HepG2 (cell line): ENCODE results near the gene CCDC120. TPM values are rescaled to one million over a fixed set of nuclear protein-coding genes. Genes with fewer than 3 reads are reported as not detected.

Experiments used
- ATAC-seq: fragments of 200-7000 bp; cut with Tn5 transposase; 3 replicates; pipeline ENCODE4 v1.9.1; 2020; ENCODE audit warnings: mild to moderate bottlenecking, moderate library complexity
- BruUV-seq: library from RNA; stranded (reverse); fragments of 400-500 nt; replicated peaks from 2 replicates; lab custom pipeline; 2021; lab: Mats Ljungman, UMichigan
- CTCF ChIA-PET: fragments of 300-600 bp; formaldehyde crosslinking; extraction: SDS; loops from one replicate; lab custom pipeline; 2021; ENCODE audit warnings: low total read pairs, inconsistent platforms, low intra/inter-chr PET ratio; lab: Yijun Ruan, JAX
- POLR2A ChIA-PET: fragments of 350-600 bp; sonication (Branson Sonifier 250); formaldehyde crosslinking; loops from one replicate; lab custom pipeline; 2020; ENCODE audit warnings: antibody characterized with exemption, inconsistent platforms; lab: Yijun Ruan, JAX
- DNase-seq: peaks from one replicate; pipeline ENCODE4 v3.0.0-alpha.2; 2015; ENCODE audit warnings: low spot score
- FAIRE-seq: peaks from 3 replicates; lab custom pipeline; 2011; peaks lifted over from hg19 to GRCh38; lab: Jason Lieb, UNC
- H2AFZ ChIP-seq: one replicate; pipeline ENCODE4 v1.6.1; 2011; ENCODE audit warnings: low read length, inconsistent platforms
- H3K27ac ChIP-seq: fragments of 300-600 bp; 3 replicates; pipeline ENCODE4 v1.8.0; 2011; ENCODE audit warnings: mixed run types, mild to moderate bottlenecking, mixed read lengths, low read length, inconsistent platforms; ENCODE audit not compliant: insufficient read depth; ENCODE audit errors: extremely low read length
- H3K27me3 ChIP-seq, 2 experiments: fragments of 200-600 bp in 1 of 2; 2 replicates in 1 of 2; 3 replicates in 1 of 2; pipeline versions ENCODE4 v1.6.0 to v1.8.0; 2011; ENCODE audit warnings: low read length in 2 of 2, mild to moderate bottlenecking in 2 of 2, moderate library complexity in 2 of 2, inconsistent platforms in 1 of 2; ENCODE audit not compliant: insufficient read depth in 2 of 2, control insufficient read depth in 1 of 2
- H3K36me3 ChIP-seq, 2 experiments: fragments of 200-600 bp in 1 of 2; replicated peaks in 1 of 2; 2 replicates in 1 of 2; 3 replicates in 1 of 2; pipeline versions ENCODE4 v1.5.1 to v1.8.0; 2011; ENCODE audit warnings: low read length in 2 of 2, inconsistent platforms in 1 of 2; ENCODE audit not compliant: insufficient read depth in 2 of 2, control insufficient read depth in 1 of 2
- H3K4me1 ChIP-seq: 2 replicates; pipeline ENCODE4 v1.5.1; 2012; ENCODE audit warnings: low read length, inconsistent platforms; ENCODE audit not compliant: insufficient read depth
- H3K4me2 ChIP-seq: 2 replicates; pipeline ENCODE4 v1.6.0; 2011; ENCODE audit warnings: low read depth, low read length, inconsistent platforms
- H3K4me3 ChIP-seq, 3 experiments: fragments of 200-600 bp in 1 of 3; sonication (generic), shearing (Covaris generic) in 1 of 3; replicated peaks in 1 of 3; 2 replicates each; pipeline ENCODE4 v1.5.1; 2011 to 2016; ENCODE audit warnings: low read length in 3 of 3, inconsistent platforms in 2 of 3, low read depth in 2 of 3, mild to moderate bottlenecking in 2 of 3, control low read depth in 1 of 3, mixed read lengths in 1 of 3; ENCODE audit not compliant: insufficient read depth in 1 of 3
- H3K79me2 ChIP-seq: one replicate; pipeline ENCODE4 v1.6.1; 2011; ENCODE audit warnings: low read length, inconsistent platforms; ENCODE audit not compliant: insufficient read depth
- H3K9ac ChIP-seq: 2 replicates; pipeline ENCODE4 v1.6.0; 2011; ENCODE audit warnings: mild to moderate bottlenecking, low read depth, low read length, inconsistent platforms; ENCODE audit not compliant: insufficient read depth
- H3K9me3 ChIP-seq: 2 replicates; pipeline ENCODE4 v1.5.1; 2012; ENCODE audit warnings: mild to moderate bottlenecking, low read length
- H4K20me1 ChIP-seq: 2 replicates; pipeline ENCODE4 v1.6.0; 2011; ENCODE audit warnings: inconsistent platforms, mild to moderate bottlenecking, low read length, moderate library complexity; ENCODE audit not compliant: insufficient read depth
- ATF1 ChIP-seq: IDR thresholded peaks from 2 replicates; pipeline ENCODE4 v1.6.1; 2016; ENCODE audit warnings: mild to moderate bottlenecking, control low read depth
- BHLHE40 ChIP-seq: IDR thresholded peaks from 2 replicates; pipeline ENCODE4 v1.6.1; 2011; ENCODE audit warnings: low read length, improper control_type of control experiment
- CREM ChIP-seq, 2 experiments: sonication (generic) in 1 of 2; formaldehyde crosslinking in 1 of 2; IDR thresholded peaks; 2 replicates each; pipeline versions ENCODE4 v1.4.0 to v1.6.1; 2016 to 2020; ENCODE audit warnings: antibody characterized with exemption in 1 of 2, mild to moderate bottlenecking in 1 of 2, missing genetic modification reagents in 1 of 2
- FOXJ3 ChIP-seq: sonication (generic); formaldehyde crosslinking; IDR thresholded peaks from 2 replicates; pipeline ENCODE4 v1.4.0; 2020; ENCODE audit warnings: missing genetic modification reagents, mild to moderate bottlenecking, borderline replicate concordance
- GTF3A ChIP-seq: sonication (generic); formaldehyde crosslinking; conservative IDR thresholded peaks from 2 replicates; pipeline ENCODE4 v1.4.0; 2020; ENCODE audit warnings: mild to moderate bottlenecking, missing genetic modification reagents
- MBNL3 ChIP-seq: fragments of 250-450 bp; sonication (Bioruptor Pico); conservative IDR thresholded peaks from 2 replicates; pipeline ENCODE4 v1.8.0; 2022; ENCODE audit warnings: mild to moderate bottlenecking, inconsistent platforms
- MZF1 ChIP-seq: sonication (generic); formaldehyde crosslinking; IDR thresholded peaks from 2 replicates; pipeline ENCODE4 v1.8.1; 2023; ENCODE audit warnings: mild to moderate bottlenecking, missing genetic modification reagents, borderline replicate concordance
- PAX8 ChIP-seq: sonication (generic); formaldehyde crosslinking; IDR thresholded peaks from 2 replicates; pipeline ENCODE4 v1.8.0; 2022; ENCODE audit warnings: mild to moderate bottlenecking, missing genetic modification reagents, borderline replicate concordance
- POLR2A ChIP-seq, 2 experiments: IDR thresholded peaks; 2 replicates each; pipeline ENCODE4 v1.6.1; 2011; ENCODE audit warnings: low read depth in 2 of 2, low read length in 2 of 2, mild to moderate bottlenecking in 1 of 2, moderate library complexity in 1 of 2; ENCODE audit not compliant: insufficient read depth in 1 of 2
- RARA ChIP-seq: IDR thresholded peaks from 2 replicates; pipeline ENCODE4 v1.6.1; 2016; ENCODE audit warnings: missing genetic modification reagents, missing compliant biosample characterization
- RFXANK ChIP-seq: IDR thresholded peaks from 2 replicates; pipeline ENCODE4 v1.6.1; 2016
- SPEN ChIP-seq: sonication (generic); formaldehyde crosslinking; IDR thresholded peaks from 2 replicates; pipeline ENCODE4 v1.5.1; 2020; ENCODE audit warnings: low read depth, mild to moderate bottlenecking, missing genetic modification reagents
- U2AF1 ChIP-seq: fragments of 200-400 bp; formaldehyde crosslinking; optimal IDR thresholded peaks from 2 replicates; pipeline ENCODE3; 2017; ENCODE audit warnings: mild to moderate bottlenecking, low read depth, low read length
- ZFP36 ChIP-seq: fragments of 150-350 bp; IDR thresholded peaks from 2 replicates; pipeline ENCODE4 v1.6.1; 2018; ENCODE audit warnings: borderline replicate concordance, low read length, low read depth; ENCODE audit not compliant: partially characterized antibody
- ZNF253 ChIP-seq: sonication (generic); formaldehyde crosslinking; IDR thresholded peaks from 2 replicates; pipeline ENCODE4 v1.8.0; 2022; ENCODE audit warnings: mild to moderate bottlenecking, missing genetic modification reagents, borderline replicate concordance
- ZNF703 ChIP-seq: sonication (generic); formaldehyde crosslinking; IDR thresholded peaks from 2 replicates; pipeline ENCODE4 v1.5.1; 2020; ENCODE audit warnings: missing genetic modification reagents, mild to moderate bottlenecking, moderate library complexity, borderline replicate concordance
- ZSCAN9 ChIP-seq: IDR thresholded peaks from 2 replicates; pipeline ENCODE4 v1.6.1; 2016; ENCODE audit warnings: borderline replicate concordance
- WGBS: methylation state at CpG from one replicate; pipeline ENCODE4 v1.1.6; 2017; ENCODE audit warnings: low lambda C conversion rate; 5-methylcytosine and 5-hydroxymethylcytosine counted together
- in situ Hi-C: cut with HindIII; loops from 2 replicates; pipeline ENCODE4 v1.10.0; 2017; ENCODE audit warnings: low pct_unique_long_range_greater_than_20kb; ENCODE audit not compliant: extremely low pct_ligation_motif_present
- intact Hi-C: fragments of 100-400 bp; cut with micrococcal nuclease; formaldehyde crosslinking; loops from one replicate; pipeline ENCODE4 v1.10.0; 2022; ENCODE audit not compliant: unreplicated experiment
- polyA plus RNA-seq, 8 experiments: library from polyadenylated mRNA; depleted of rRNA in 3 of 8; stranded (reverse) in 7 of 8; unstranded in 1 of 8; fragments of >200 nt; fragmentation: Illumina TruSeq in 4 of 8; extraction: Trizol in 4 of 8; gene quantifications; 2 replicates each; pipeline versions ENCODE4 v1.2.1 to v1.2.3, GENCODE V29; 2011 to 2016; ENCODE audit warnings: low read depth in 4 of 8, missing spikeins in 1 of 8, mixed read lengths in 1 of 8; ENCODE audit not compliant: insufficient read depth in 1 of 8
- total RNA-seq, 5 experiments: library from RNA; depleted of rRNA; stranded (reverse); fragments of >200 nt; fragmentation: Illumina TruSeq; extraction: Trizol; gene quantifications; 2 replicates each; pipeline ENCODE4 v1.2.3, GENCODE V29; 2016; ENCODE audit warnings: low read depth in 1 of 5
- TF ChIP-seq, protein P1 (sequence below): sonication (generic); formaldehyde crosslinking; IDR thresholded peaks from 2 replicates; pipeline ENCODE4 v1.5.1; 2020; ENCODE audit warnings: missing genetic modification reagents, mild to moderate bottlenecking, borderline replicate concordance
- TF ChIP-seq, protein P2 (sequence below): conservative IDR thresholded peaks from 2 replicates; pipeline ENCODE4 v1.6.1; 2018; ENCODE audit warnings: missing genetic modification reagents
- TF ChIP-seq, protein P3 (sequence below): sonication (generic); formaldehyde crosslinking; IDR thresholded peaks from 2 replicates; pipeline ENCODE4 v1.8.1; 2023; ENCODE audit warnings: mild to moderate bottlenecking, inconsistent platforms, moderate library complexity, missing genetic modification reagents, borderline replicate concordance

The CCDC120 gene
- total and polyA plus RNA-seq, 2 of the 13 experiments (the other 11 are each of a cell fraction or from before 2014, with no cell fraction given): 0.89 to 3.2 TPM

DNA sequence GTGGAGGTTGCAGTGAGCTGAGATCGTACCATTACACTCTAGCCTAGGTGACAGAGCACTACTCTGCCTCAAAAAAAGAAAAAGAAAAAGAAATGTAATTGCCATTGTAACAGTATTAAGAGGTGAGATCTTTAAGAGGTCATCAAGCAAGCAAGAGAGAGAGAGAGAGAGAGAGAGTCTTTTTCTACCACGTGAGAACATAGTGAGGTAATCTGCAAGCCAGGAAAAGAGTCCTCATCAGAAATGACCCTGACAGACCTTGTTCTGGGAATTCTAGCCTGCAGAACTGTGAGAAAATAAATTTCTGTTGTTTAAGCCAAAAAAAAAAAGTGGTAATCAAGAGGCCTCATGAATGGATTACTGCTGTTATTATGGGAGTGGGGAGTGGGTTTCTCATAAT lies 49.8 kb downstream of the CCDC120 start:
- H2AFZ ChIP-seq: no peak overlapping the region
- peaks cover 6% of the 10 kb centered on the region for H3K4me1 ChIP-seq
- H3K9me3 ChIP-seq: no peaks in the 10 kb centered on the region
- TF ChIP-seq U2AF1 (no peak), PAX8 (CRISPR knock-in tag) (no peak), GTF3A (CRISPR knock-in tag) (no peak), POLR2A (IDR thresholded peaks at IDR 0.05; ENCODE audit: insufficient read depth in 1 of 2, low read depth in 2 of 2, low read length in 2 of 2) (no peak), ATF1 (no peak), SPEN (CRISPR knock-in tag) (no peak), RARA (no peak), ZSCAN9 (CRISPR knock-in tag) (no peak), FOXJ3 (CRISPR knock-in tag) (no peak), ZFP36 (no peak), BHLHE40 (no peak), MZF1 (CRISPR knock-in tag) (no peak), ZNF253 (CRISPR knock-in tag) (no peak), MBNL3 (CRISPR knock-in tag) (no peak), ZNF703 (CRISPR knock-in tag) (no peak), RFXANK (CRISPR knock-in tag) (no peak), CREM (IDR thresholded peaks at IDR 0.05) (no peak), CREM (CRISPR knock-in tag; IDR thresholded peaks at IDR 0.05) (no peak)
- TF ChIP-seq, protein P1, sequence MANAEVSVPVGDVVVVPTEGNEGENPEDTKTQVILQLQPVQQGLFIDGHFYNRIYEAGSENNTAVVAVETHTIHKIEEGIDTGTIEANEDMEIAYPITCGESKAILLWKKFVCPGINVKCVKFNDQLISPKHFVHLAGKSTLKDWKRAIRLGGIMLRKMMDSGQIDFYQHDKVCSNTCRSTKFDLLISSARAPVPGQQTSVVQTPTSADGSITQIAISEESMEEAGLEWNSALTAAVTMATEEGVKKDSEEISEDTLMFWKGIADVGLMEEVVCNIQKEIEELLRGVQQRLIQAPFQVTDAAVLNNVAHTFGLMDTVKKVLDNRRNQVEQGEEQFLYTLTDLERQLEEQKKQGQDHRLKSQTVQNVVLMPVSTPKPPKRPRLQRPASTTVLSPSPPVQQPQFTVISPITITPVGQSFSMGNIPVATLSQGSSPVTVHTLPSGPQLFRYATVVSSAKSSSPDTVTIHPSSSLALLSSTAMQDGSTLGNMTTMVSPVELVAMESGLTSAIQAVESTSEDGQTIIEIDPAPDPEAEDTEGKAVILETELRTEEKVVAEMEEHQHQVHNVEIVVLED (CRISPR knock-in tag): no peak
- TF ChIP-seq, protein P2, sequence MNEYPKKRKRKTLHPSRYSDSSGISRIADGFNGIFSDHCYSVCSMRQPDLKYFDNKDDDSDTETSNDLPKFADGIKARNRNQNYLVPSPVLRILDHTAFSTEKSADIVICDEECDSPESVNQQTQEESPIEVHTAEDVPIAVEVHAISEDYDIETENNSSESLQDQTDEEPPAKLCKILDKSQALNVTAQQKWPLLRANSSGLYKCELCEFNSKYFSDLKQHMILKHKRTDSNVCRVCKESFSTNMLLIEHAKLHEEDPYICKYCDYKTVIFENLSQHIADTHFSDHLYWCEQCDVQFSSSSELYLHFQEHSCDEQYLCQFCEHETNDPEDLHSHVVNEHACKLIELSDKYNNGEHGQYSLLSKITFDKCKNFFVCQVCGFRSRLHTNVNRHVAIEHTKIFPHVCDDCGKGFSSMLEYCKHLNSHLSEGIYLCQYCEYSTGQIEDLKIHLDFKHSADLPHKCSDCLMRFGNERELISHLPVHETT (CRISPR knock-in tag): no peak
- TF ChIP-seq, protein P3, sequence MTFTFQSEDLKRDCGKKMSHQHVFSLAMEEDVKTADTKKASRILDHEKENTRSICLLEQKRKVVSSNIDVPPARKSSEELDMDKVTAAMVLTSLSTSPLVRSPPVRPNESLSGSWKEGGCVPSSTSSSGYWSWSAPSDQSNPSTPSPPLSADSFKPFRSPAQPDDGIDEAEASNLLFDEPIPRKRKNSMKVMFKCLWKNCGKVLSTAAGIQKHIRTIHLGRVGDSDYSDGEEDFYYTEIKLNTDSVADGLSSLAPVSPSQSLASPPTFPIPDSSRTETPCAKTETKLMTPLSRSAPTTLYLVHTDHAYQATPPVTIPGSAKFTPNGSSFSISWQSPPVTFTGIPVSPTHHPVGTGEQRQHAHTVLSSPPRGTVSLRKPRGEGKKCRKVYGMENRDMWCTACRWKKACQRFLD: no peak
- no peaks in the 10 kb centered on the region for H3K27me3 ChIP-seq
- 100% methylated on average over 2 of the region's 2 CpGs for WGBS
- no peak overlapping the region for H3K27ac ChIP-seq
- intact Hi-C loops (no loop called here), in situ Hi-C loops (no loop called here)
- no TSS peak for BruUV-seq
- no peak overlapping the region for H3K9ac ChIP-seq
- ATAC-seq (no peak), FAIRE-seq (no peak), DNase-seq (no peak)
- ChIA-PET POLR2A (no interaction called here), CTCF (no interaction called here)
- H3K4me3 ChIP-seq: no peak overlapping the region
- no peaks in the 10 kb centered on the region for H4K20me1 ChIP-seq
- H3K79me2 ChIP-seq: no peaks in the 10 kb centered on the region
- peaks cover 4 to 17% of the 10 kb centered on the region in 2 experiments; a peak in 3 of 5 replicates for H3K36me3 ChIP-seq
- no peak overlapping the region for H3K4me2 ChIP-seq
